GM13977 (cell line): ENCODE measurements around the gene YLPM1.
"Not testable (repeated sequence)": the region's sequence is repeated elsewhere in the genome, so short reads cannot be mapped to it uniquely, and the experiment has no call there.

Experiments used
- DNase-seq: peaks from one replicate; pipeline ENCODE4 v3.0.0; 2012; ENCODE audit warnings: low spot score
- CTCF ChIP-seq: IDR thresholded peaks from 2 replicates; pipeline ENCODE4 v1.5.1; 2012; ENCODE audit warnings: mild to moderate bottlenecking, control low read depth; ENCODE audit not compliant: insufficient read depth; ENCODE audit errors: extremely low read depth, missing control alignments
- in situ Hi-C: fragments of 300-500 bp; cut with MboI; formaldehyde crosslinking; loops from one replicate; pipeline ENCODE4 v1.12.0; 2022; ENCODE audit warnings: low sequenced_read_pairs, low pct_unique_long_range_greater_than_20kb, mixed read lengths, inconsistent platforms; ENCODE audit not compliant: unreplicated experiment

The YLPM1 gene

GRCh38 chr14:74756326-74756725, 6.8 kb upstream of the YLPM1 start:
- no peak for DNase-seq
- in situ Hi-C loops = no loop called here
- no peak for TF ChIP-seq CTCF

DNA sequence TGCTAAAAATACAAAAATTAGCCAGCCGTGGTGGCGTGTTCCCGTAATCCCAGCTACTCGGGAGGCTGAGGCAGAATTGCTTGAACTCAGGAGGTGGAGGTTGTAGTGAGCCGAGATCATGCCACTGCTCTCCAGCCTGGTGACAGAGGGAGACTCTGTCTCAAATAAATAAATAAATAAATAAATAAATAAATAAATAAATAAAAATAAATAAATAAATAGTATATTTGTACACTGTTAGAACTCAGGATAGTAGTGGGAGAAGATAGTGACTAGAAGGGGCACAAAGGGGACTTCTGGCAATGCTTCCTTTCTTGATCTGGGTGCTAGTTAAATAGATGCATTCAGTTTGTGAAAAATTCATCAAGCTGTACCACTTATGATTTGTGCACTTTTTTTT, 4.6 kb upstream of the YLPM1 start:
- DNase-seq, in situ Hi-C loops: not testable (repeated sequence)

- in situ Hi-C loops = no loop called here
- DNase-seq = no peak
- TF ChIP-seq CTCF = no peak
These were observed 851 bp downstream of the YLPM1 start for GRCh38 chr14:74763803-74764531.

DNA sequence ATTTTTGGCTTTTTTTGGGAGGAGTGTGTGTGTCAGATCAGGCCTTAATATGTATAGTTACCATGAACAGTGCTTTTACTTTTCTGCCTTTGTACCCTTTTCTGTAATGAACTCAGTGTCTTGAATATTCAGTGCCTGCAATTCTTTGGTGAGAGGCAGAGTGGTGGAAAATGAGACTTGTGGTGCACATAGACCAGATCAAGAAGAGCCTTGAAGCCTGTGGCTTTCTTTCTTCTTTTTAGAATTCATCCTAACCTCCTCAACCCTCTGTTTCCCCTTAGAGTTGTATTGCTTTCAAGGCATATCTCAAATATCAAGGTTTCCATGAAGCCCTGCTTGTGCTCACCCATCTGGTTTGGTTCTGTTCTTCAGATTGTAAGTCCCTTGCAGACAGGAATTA, 2.6 kb downstream of the YLPM1 start:
- no peak for DNase-seq
- in situ Hi-C loops = no loop called here
- TF ChIP-seq CTCF = no peak

DNA sequence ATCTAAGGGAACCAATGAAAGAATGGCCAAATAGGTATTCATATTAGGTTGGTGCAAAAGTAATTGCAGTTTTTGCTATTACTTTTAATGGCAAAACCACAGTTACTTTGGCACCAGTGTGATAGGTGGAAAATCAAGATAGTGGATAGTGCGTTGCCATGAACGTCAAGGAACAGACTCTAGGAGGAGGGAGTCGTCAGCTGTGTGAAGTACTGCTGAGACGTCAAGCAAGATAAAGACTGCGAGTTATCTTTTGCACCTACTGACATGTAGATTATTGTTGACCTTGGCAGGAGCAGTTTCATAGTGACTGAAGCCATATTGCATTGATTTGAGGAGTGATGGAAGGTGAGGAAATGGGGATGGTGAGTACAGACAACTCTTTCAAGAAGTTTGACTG, 8.3 kb downstream of the YLPM1 start:
- TF ChIP-seq CTCF = no peak
- DNase-seq = no peak
- in situ Hi-C loops = no loop called here

DNA sequence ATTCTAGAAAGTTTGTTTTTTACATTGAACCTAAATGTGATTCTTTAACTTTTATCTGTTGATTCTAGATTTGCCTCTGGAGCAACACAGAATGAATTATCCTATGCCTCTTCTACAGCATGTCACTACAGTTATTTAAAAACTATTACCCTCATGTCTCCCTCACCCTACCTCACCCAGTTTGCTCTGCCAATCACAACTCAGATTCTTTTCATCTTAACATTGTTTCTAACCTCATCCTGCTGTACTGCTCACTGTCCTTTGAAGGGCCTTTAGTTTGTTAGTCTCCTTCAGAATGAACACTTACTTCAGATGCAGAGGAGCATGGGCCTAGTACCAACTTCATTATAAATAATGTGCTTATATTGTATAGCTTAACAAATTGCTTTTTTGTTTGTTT, 21.5 kb downstream of the YLPM1 start:
- in situ Hi-C loops = no loop called here
- TF ChIP-seq CTCF = no peak
- no peak for DNase-seq

- in situ Hi-C loops = no loop called here
- no peak for TF ChIP-seq CTCF
- no peak for DNase-seq
These were observed 22.0 kb downstream of the YLPM1 start for GRCh38 chr14:74785056-74785613.
